ENCODE data around the gene TOR4A.

TOR4A gene
- 3.4 to 7.4 reads per million in 2 experiments for total RNA-seq

DNA sequence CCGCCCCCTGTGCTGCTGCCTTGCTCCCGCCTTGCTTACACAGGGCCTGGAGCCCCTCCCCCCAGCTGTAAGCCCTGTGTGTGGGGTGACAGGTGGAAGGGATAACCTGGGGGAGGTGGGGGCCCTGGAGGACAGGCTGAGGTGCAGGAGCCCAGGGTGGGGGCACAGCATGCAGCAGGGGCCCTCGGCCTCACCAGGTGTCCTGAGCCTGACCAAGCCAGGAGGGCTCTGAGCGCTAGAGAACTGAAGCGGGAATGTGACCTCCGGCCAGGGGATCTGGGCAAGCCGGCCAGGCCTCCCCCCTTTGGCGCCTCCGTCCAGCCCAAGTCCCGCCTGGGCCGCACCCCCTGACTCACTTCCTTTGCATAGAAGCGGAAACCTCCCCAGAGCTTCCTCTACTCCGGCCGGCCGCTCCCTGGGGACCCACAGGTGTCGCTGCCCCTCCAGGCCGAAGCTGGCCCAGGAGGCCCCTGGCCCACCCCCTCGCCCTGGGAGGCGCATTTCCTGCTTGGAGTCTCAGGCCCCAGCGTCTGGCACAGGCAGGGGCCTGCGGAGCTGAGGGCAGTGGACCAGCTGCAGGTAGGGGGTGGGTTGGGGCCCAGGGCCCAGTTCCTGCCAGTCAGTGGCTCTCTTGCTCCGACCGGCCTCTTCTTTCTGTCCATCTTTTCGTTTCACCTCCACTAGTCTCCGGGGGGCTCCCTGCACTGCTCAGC, at the start of gene TOR4A:
Gene TOR4A (plus strand): TSS at position 398 of the 713 bp plus-strand sequence. CDS start 964 bp downstream, outside the sequence.
- DNase-seq (ENCODE audit: low read depth), result no peak

DNA sequence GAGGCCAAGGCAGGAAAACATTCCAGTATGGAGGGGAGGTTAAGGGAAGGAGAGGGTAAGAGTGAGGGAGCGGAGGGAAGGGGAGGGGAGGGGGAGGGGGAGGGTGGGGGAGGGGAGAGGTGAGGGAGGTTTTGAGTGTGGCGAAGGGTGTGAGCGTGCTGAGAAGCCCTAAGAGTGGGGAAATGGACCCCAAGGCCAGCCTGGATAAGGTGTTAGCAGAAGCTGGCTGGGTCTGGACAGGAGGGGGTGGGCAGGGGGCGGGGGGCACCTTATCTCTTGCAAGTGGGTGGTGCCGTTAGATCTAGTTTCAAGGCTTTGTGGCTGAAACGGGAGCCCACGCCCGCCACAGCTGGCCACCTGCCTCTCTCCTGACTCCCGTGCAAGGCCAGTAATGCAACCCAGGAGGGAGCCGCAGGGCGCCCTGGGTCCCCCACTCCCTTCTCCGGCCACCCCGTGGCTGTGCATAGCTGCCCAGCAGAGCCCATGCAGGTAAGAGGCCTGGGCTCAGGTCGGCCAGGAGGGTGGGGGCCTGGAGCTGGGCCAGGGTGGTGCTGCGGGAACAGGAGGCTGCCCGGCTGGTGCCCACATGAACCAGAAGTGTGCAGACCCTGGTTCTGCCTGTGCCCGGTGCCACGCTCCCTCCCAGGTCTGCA, 49.5 kb upstream of the TOR4A start:
- no peak for DNase-seq (ENCODE audit: low read depth)

DNA sequence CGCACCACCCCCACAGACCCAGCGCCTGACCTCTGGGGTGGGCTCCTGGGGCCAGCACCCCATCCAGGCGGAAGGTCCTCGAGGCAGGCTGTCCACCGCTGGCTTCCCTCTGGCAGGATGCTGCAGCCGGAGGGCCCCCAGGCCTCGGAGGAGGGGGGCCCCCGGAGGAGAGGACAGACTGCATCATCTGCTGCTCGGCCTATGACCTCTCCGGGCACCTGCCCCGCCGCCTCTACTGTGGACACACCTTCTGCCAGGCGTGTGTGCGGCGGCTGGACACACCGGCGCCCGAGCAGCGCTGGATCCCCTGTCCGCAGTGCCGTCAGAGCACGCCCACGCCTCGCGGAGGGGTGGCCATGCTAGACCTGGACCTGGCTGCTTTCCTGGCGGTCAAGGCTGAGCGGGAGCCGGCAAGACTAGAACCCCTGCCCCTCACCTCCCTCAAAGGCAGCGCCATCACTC, 49.0 kb upstream of the TOR4A start:
- no peak for DNase-seq (ENCODE audit: low read depth)

DNA sequence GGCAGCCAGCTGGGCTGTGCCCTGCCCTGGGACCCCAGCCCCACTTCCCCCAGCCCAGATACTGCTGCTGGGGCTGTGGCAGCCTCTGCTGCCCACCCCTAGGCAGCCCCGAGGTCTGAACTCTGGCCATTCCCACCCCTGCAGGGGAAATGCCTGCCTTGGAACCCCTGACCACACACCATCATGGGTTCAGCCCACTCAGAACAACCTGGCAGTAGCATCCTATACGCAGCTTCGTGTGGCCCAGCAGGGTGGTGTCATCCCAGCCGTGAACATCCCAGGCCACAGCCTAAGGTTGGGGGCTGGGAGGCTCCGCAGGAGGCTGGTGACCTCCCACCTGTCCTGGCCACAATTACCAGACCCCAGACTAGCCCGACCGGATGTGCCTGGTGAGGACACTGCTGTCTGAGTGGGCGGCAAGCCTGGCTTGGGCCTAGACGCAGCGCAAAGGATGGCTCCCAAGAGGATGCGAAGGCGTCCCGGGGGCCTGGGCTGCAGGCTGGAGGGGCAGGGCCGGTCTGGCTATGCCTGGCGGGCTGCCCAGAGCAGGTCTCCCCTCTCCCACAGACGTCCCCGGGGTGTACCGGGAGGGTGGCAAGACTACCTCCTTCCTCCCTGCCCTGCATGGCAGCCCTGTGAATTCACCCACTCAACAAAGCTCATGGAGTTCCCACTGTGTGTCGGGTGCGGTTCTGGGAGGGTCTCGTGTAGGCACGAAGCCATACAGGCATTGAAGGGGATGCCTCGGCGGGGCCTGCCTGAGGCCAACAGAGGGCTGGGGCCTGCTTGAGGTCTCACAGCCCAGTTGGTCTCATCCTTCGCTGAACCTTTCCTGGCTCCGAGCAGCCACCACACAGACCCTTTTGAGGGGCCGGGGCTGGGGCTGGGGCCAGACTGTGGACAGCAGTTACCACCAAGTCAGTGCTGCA, 48.3 kb upstream of the TOR4A start:
- no peak for DNase-seq (ENCODE audit: low read depth)

DNA sequence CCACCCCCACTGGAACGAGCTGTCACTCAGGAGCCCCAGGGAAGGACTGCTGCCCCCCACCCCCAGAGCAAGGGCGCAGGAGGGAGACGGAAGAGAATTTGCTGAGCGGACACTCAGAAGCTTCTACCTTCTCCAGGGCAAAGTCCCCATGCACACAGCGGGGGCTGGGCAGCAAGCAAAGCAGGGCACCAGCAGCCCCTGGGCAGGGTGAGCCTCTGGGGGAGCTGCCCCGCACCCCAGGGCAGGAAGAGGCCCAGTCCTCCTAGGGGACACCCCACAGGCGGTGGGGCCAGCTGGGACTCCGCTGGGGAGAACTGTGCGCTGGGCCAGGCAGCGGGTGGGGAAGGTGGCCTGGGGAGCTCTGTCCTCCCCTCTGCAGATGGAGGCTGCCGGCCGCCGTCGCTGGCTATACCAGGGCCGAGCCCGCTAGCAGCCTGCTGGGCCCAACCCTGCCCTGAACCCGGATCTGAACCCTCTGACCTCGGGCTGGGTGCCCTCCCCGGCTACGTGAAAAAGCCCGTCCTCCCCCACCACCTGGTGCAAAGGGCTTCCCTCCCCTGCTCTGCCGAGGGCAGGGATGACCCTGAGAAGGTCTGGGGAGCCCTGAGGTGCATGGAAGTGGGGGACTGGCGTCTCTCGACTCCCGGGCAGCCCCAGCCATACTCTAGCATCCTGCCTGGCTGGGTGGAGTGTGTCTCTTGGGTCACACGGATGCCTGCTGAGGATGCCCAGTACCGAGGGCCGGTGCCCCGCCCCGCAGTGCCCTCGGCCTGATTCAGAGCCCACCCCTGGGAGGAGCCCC, 47.4 kb upstream of the TOR4A start:
- no peak for DNase-seq (ENCODE audit: low read depth)

DNA sequence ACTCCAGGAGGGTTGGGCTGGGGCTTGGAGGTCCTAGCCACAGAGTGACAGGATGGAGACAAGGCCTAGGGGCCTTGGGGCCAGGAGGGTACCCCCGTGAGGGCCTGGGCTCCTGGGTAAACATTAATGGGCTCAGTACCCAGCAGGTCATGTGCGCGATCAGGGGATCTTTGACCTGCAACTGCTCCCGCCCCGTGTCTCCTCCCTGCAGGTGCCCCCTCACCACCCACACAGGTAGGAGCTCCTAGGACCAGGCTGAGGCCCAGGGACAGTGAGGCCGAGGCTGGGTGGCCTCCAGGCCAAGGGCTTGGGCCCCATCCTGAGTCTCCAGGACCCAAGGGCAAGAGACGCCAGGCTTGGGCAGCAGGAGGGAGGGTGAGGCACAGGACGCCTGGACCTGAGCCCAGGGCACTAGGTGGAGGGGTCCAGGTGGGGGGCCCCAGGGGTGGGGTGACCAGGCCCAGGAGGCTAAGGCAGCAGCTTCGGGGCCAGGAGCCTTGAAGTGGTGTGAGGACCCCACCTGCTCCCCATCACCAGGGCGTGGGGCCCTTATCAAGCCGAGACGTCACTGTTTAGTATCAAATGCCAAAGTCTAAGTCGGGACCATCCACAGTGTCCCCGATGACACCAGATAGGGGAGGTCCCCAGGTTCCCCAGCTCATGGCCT, 46.7 kb upstream of the TOR4A start, which contains the start of gene SLC34A3:
Gene SLC34A3 (plus strand): TSS at position 197 of the 667 bp plus-strand sequence. CDS start 802 bp downstream, outside the sequence.
- no peak for DNase-seq (ENCODE audit: low read depth)

DNA sequence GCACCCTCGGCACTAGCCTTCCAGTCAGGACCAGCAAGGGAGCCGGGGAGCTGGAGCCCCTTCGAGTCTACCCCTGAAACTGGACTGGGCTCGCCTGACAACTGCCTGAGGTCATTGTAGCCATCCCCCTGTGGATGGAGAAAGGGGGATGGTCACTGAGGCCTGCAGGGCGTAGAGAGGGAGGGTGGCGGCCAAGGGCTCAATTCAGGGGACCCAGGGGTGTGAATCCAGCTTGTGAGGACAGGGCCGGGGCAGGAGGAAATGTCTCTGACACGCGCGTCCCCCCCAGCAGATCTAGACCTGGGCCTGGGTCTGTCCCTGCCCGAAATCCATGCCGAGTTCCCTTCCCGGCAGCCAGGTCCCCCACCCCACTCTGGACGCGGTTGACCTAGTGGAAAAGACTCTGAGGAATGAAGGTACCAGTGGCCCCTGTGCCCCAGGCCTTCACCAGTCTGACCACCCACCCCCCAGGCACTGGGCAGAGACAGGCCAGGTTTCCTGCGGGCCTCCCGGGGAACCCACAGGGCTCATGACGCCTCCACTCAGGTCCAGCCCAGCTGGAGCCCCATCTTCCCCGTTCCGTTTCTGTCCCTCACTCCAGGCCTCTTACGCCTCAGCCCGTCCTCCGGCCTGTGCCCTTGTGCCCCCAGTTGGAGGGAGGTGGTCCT, 46.0 kb upstream of the TOR4A start:
- no peak for DNase-seq (ENCODE audit: low read depth)

DNA sequence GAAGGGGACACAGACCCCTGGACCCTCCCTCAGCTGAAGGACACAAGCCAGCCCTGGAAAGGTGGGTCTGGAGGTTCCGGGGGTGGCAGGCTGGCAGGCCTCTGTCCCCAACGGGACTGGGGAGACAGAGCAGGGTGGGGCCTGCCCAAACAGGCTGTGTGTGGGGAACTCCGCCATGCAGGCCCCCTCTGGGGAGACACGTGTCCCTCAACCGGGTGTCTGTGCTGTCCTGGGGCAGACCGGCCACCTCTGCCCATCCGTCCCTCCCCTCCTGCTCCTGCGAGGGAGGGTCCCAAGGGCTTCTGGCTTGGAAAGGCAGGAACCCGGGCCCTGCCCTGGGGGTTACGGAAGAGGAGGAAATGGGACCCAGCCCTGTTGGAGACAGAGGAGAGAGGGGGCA, 45.4 kb upstream of the TOR4A start:
- no peak for DNase-seq (ENCODE audit: low read depth)

DNA sequence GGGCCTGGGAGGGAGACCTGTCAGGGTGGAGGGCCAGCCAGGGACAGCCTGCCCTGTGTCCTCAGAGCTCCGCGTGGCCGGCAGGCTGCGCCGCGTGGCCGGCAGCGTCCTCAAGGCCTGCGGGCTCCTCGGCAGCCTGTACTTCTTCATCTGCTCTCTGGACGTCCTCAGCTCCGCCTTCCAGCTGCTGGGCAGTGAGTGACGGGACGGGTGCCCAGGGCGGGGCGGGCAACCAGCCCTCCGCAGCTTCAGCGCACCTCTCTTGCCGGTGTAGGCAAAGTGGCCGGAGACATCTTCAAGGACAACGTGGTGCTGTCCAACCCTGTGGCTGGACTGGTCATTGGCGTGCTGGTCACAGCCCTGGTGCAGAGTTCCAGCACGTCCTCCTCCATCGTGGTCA, 45.0 kb upstream of the TOR4A start:
- no peak for DNase-seq (ENCODE audit: low read depth)

DNA sequence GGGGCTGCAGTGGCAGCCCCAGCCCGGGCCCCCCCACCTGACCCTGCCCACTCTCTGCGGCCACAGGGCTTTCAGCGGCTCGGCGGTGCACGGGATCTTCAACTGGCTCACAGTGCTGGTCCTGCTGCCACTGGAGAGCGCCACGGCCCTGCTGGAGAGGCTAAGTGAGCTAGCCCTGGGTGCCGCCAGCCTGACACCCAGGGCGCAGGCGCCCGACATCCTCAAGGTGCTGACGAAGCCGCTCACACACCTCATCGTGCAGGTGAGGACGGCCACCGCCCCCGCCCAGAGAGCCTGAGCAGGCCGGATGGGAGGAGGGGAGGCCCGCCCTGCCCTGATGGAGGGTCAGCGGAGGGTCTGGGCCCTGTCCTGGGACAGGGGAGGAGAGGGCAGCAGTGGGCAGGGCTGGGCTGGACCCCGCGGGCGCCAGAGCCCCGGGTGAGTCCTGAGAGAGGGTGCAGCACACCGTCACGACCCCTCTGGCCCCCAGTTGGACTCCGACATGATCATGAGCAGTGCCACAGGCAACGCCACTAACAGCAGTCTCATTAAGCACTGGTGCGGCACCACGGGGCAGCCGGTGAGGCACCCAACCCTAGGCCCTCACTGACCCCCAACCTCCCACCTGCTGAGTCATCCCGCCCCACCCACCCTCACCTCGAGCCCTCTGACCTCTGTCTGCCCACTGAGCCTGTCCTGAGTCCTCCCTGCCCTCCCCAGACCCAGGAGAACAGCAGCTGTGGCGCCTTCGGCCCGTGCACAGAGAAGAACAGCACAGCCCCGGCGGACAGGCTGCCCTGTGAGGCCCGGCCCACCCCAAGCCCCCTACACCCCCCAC, 44.2 kb upstream of the TOR4A start:
- no peak for DNase-seq (ENCODE audit: low read depth)

DNA sequence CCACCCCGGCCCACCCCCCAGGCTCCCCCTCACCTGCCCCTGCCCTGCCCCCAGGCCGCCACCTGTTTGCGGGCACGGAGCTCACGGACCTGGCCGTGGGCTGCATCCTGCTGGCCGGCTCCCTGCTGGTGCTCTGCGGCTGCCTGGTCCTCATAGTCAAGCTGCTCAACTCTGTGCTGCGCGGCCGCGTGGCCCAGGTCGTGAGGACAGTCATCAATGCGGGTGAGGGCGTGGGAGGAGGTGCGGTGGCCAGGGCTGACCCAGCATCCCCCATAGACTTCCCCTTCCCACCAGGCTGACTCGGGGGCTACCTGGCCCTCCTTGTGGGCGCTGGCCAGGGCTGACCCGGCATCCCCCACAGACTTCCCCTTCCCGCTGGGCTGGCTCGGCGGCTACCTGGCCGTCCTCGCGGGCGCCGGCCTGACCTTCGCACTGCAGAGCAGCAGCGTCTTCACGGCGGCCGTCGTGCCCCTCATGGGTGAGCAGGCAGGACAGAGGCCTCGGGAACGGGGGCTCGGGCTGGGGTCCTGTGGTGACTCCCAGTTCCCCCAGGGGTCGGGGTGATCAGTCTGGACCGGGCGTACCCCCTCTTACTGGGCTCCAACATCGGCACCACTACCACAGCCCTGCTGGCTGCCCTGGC, 43.4 kb upstream of the TOR4A start:
- no peak for DNase-seq (ENCODE audit: low read depth)

DNA sequence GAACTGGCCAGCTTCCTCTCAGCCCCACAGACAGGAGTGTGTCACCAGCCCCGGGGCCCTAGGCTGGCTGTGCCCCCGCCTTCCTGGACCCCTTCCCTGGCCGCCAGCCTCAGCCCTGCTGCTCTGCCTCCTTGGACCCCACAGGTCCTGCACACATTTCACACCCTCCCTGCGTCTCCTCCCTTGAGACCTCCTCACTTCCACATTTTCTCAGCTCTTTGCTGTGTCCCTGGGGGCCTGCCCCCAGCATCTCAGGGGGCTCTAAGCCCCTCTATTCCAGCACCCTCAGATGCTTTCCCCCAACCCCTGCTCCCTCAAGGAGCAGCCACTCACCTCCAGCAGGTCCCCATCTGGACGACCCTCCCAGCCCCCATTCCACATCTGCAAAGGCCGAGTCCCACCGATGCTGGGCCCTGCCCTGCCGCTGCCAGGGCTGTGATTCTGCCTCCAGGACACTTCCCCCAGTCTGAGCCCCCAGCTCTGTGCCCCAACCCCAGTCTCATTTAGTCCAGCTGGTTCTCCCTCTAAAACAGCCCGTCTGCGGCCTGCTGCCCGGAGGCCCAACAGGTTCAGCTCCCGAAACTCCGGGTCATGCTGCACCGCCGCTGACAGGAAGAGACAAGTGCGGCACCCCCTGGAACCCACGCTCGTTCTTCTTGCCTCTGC, 42.6 kb upstream of the TOR4A start:
- DNase-seq (ENCODE audit: low read depth), result no peak

DNA sequence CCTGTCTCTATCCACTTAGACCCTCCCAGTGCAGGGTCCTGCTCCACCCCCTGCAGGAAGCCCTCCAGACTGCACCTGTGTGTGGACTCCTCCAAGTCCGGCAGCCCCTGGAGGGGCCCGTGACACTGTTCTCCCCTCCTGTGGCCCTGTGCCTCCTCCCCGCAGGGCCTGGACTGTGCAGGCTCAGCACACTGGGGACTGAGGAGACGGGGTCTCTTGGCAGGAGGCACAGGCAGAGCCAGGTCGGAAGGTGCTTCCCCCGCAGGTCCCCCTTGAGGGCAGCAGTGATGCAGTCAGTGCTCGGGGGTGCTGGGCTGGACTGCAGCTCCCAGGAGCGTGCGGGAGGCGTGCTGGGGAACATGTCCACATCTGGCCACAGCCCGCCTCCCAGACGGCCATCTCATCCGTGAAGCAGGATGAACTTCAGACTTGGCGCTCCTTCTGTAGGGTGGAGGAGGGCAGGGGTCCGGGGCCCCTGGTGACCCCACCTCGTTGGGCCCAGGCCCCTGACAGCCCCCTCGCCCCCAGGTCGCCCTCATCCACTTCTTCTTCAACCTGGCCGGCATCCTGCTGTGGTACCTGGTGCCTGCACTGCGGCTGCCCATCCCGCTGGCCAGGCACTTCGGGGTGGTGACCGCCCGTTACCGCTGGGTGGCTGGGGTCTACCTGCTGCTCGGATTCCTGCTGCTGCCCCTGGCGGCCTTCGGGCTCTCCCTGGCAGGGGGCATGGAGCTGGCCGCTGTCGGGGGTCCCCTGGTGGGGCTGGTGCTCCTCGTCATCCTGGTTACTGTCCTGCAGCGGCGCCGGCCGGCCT, 41.9 kb upstream of the TOR4A start:
- DNase-seq (ENCODE audit: low read depth), result no peak

DNA sequence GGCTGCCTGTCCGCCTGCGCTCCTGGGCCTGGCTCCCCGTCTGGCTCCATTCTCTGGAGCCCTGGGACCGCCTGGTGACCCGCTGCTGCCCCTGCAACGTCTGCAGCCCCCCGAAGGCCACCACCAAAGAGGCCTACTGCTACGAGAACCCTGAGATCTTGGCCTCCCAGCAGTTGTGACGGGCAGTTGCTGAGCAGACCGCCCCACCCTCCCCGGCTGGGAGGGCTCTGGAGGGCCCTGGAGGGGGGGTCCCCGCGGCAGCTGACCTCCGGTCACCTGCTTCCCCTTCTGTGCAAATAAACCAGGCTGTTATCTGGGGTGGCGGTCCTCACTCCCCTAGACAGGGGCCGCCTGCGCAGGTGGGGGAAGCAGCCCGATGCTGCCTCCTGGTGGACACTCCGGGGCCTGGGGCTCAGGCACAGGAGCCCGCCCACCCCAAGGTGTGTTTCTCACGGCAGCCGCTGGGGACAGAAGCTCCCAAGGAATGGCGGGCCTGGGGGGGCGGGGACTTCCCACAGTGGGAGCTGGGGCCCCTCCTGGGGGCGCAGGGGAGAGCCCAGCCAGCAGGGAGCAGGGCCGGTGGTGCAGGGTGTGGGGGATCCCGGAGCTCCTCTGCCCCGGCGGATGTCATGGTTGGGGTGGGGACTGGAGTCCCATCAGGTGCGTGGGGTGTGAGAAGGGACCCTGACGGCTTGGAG, 41.1 kb upstream of the TOR4A start:
- DNase-seq (ENCODE audit: low read depth), result peak; percentile 88

DNA sequence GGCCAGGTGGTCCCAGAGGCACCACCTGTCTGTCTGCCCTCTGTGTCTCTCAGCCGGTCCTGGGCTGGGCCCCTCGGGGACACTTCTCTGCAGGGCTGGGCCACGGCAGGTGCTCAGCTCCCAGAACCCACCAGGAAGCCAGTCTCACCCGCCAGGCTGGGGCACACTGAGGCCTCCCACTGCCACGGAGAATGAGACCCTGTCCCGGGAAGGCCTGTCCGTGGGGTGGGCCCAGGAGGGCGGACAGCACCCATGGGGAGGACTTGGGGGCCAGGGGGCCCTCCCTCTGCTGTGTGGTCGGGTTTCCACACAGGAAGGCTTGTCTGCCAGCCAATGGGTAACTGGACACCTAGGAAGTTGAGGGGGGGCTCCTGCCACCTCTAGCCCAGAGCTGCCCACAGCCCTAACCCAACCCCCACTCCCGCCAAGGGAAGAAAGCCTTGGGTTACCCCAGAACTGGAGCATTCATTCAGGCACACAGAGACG, 40.5 kb upstream of the TOR4A start:
- DNase-seq (ENCODE audit: low read depth), result no peak

Data from T follicular helper cell (primary cell).